Activated CD8-positive, alpha-beta memory T cell treated with anti-CD3 and anti-CD28 coated beads for 36 hours (primary cell): ENCODE measurements around the gene CHIT1. TPM values are rescaled to one million over a fixed set of nuclear protein-coding genes. Genes with fewer than 3 reads are reported as not detected.

Source experiments
- CTCF ChIA-PET: fragments of 350-600 bp; sonication (Branson Sonifier 250); formaldehyde crosslinking; loops from one replicate; lab custom pipeline; 2021; ENCODE audit warnings: antibody characterized with exemption; lab: Charles Lee
- POLR2A ChIA-PET: fragments of 350-600 bp; sonication (Branson Sonifier 250); formaldehyde crosslinking; loops from one replicate; lab custom pipeline; 2021; ENCODE audit warnings: antibody characterized with exemption; lab: Charles Lee
- total RNA-seq, 2 experiments: library from RNA; stranded (reverse); gene quantifications; one replicate each; pipeline ENCODE4 v1.2.3, GENCODE V29; 2021

CHIT1 gene
- total RNA-seq, 2 experiments from 2014 or later: 0.06 TPM; not detected in 1

- CTCF ChIA-PET: no interaction called here
- POLR2A ChIA-PET: no interaction called here
Observed at GRCh38 chr1:203228670-203229069, 803 bp downstream of the CHIT1 start.

DNA sequence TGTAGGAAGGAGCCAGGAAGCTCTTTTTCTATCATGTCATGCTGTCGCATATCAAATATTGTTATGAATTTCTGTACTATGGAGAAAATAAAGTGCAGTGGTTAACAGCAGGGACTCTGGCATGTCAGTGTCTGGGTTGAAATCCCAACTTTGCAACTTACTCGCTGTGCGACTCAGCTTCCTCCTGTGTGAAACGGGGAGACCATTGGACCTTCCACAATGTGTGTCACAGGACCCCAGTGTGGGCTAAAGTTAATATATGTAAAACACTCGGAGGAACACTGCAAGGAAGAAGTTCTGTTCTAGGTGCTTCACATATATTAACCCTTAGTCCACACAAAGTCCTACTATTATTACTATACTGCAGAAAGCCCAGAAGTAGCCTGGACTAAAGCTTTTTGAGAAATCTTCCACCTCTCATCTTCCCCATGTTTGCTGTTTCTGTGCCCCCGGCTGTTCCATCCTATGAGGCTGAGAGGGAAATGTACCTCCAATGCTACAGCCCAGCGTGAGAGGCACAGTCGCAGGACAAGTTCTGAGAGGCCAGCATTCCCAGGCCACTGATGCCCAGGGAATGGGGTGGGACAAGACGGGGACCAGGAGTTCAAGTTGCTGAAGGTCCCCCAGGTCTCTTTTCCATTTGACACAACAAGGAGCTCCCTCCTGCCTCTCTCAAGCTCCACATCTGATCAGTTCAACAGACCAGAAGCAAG is 1.9 kb downstream of the CHIT1 start:
- ChIA-PET POLR2A (no interaction called here), CTCF (no interaction called here)

GRCh38 chr1:203225071-203225470 is 4.4 kb downstream of the CHIT1 start:
- ChIA-PET CTCF (interaction anchor here (1.4 kb wide), 1 partner anchor 53 kb away, joined by 4 read pairs; no protein-coding TSS in a partner anchor), POLR2A (no interaction called here)

DNA sequence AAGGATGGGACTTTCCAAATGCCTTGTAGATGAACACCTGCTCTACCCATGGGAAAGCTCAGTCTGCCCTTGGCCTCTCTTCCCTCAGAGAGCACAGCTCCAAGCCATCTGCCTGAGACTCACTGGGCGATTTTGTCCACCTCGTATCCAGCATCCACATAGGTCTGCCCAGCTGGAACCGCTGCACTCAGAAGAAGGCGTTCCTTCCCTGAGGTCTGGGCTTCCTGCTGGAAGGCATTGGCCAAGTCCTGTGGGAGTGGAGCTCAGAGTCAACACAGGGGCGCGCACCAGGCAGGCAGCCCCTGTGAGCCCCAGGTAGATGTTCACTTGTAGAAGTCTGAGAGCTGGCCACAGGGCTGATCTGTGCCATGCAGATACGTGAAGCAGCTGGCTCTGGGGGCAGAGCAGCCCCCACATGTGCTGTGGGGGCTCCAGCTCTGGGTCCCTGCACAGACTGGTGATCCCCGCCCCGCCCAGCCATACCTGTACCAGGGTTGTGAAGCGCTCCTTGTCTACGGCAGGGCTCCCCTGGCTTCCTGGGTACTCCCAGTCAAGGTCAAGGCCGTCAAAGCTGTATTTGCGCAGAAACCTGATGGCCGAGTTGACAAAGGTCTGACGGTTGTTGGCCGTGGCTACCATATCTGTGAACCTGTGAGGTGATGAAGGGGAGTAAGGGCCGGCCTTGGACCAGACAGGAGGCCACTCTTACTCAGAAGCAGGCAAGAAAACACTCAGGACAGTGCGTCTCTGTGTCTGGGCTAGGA is 6.3 kb downstream of the CHIT1 start:
- ChIA-PET POLR2A (no interaction called here), CTCF (interaction anchor here (0.5 kb wide), 1 partner anchor 878 kb away, joined by 3 read pairs; no protein-coding TSS in a partner anchor)

GRCh38 chr1:203219934-203220333 is 9.5 kb downstream of the CHIT1 start:
- POLR2A ChIA-PET: no interaction called here
- CTCF ChIA-PET: interaction anchor here (0.5 kb wide), 1 partner anchor 418 kb away, joined by 5 read pairs; no protein-coding TSS in a partner anchor

DNA sequence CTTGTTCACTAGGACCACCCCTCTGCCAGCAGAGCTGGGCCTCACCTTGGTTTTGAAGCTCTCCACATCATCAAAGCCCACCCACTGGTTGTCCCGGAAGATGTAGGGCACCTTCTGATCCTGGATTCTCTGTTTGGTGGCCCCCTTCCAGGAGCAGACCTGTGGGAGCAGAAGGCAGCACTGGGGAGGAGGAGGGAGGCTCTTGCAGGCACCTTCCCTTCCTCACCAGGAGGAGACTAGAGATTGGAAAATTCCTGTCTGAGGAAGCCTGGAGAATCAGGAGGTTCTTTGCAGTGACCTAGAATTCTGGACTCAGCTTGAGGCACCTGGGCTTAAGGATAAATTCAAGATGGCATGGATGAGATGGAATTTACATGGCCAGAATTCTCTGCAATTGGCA is 10.3 kb downstream of the CHIT1 start:
- POLR2A ChIA-PET: no interaction called here
- CTCF ChIA-PET: interaction anchor here (2.1 to 2.5 kb wide), 2 partner anchors 49 to 180 kb away, joined by 7 to 9 read pairs; no protein-coding TSS in a partner anchor

- ChIA-PET POLR2A (no interaction called here), CTCF (interaction anchor here (2.1 to 2.7 kb wide), 3 partner anchors 14 to 178 kb away, joined by 7 to 9 read pairs (median 9); no protein-coding TSS in a partner anchor)
Observed at GRCh38 chr1:203217668-203218067, 11.8 kb downstream of the CHIT1 start.

DNA sequence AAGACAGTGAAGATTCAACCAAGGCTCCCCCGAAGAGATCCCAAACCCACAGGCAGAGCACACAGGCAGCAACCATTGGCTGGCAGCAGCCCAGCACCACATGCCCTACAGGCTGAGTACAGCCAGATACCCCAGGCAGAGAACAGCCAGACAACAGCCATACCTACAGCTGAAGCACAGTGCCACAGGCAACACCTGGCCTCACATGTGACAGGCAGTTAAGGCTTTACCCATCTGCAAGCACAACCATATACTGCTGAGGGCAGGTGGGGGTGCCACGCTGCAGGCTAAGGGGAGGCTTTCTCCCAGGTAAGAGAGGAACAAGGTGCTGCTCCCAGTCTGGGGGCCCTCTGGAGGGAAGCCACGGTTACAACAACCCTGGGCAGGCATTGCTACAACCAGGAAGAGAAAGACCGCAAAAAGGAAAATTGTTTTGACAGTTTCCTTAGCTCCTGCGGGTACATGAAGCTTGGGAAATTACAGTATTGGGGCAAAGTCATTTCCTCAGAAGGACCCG is 12.3 kb downstream of the CHIT1 start:
- CTCF ChIA-PET: interaction anchor here (1.0 to 2.7 kb wide), 5 partner anchors 13 to 189 kb away, joined by 3 to 9 read pairs (median 7); no protein-coding TSS in a partner anchor
- POLR2A ChIA-PET: no interaction called here

GRCh38 chr1:203216274-203217138 is 13.0 kb downstream of the CHIT1 start:
- ChIA-PET CTCF (interaction anchor here (0.6 to 3.2 kb wide), 15 partner anchors 9 to 203 kb away, joined by 3 to 34 read pairs (median 3); no protein-coding TSS in a partner anchor), POLR2A (no interaction called here)

- ChIA-PET CTCF (interaction anchor here (0.8 to 3.2 kb wide), 10 partner anchors 8 to 188 kb away, joined by 3 to 34 read pairs (median 4); no protein-coding TSS in a partner anchor), POLR2A (no interaction called here)
Observed at GRCh38 chr1:203215573-203215972, 13.9 kb downstream of the CHIT1 start.

DNA sequence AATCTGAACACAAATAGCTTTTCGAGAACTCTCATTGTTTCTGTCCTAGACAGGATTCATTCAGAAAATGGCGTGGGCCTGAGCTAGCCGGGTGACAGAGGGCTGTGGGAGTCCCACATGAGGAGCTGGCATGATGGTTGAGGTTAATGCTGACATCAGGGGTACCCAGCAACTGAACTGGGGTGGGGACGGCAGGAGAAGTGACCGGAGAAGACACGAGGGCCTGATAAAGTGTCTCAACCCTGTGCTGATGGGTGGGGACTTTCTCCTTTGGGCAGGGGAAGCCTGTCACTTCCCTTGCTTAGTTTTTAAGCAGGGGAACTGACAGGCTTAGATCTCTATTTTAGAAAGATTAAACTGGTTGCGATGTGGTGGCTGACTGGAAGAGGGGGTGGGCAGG is 14.6 kb downstream of the CHIT1 start:
- ChIA-PET CTCF (interaction anchor here (1.1 to 3.2 kb wide), 2 partner anchors 172 to 175 kb away, joined by 3 to 34 read pairs; no protein-coding TSS in a partner anchor), POLR2A (no interaction called here)

DNA sequence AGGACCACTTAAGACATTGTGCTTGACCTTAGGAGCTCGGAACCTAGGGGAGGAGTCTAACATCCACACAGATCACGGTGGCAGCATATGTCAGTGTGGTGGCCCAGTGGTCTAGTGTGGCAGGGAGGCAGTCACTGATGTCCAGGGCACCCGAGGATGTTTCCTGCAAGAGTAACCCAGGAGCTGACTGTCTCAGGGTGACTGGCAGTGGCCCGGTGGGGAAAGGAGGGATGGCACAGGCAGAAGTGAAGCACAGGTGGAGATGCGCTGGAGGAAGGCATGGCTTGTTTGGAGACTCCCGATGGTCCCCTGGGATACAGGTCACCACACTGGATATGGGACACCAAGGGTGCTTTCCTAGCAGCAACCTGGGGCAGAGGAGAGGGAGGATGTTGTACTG is 16.3 kb downstream of the CHIT1 start:
- POLR2A ChIA-PET: no interaction called here
- CTCF ChIA-PET: no interaction called here

DNA sequence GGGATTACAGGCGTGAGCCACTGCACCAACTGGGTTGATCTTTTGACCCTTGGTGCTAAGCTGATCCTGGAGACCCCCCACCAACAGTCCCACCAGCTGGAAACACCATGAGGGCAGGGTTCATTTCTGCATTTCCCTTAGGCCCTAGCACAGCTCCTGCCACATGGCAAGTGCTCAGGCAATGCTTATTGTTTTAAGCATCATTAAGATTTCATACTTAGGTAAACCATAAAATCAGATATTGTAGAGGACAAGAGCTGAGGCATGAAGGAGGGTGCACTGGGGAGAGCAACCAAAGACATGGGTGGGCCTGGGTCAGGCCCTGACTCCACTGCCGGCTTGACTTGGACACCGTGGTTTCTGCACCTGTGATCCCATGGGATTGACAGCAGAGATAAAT is 17.7 kb downstream of the CHIT1 start:
- POLR2A ChIA-PET: no interaction called here
- CTCF ChIA-PET: interaction anchor here (1.5 kb wide), 1 partner anchor 172 kb away, joined by 6 read pairs; no protein-coding TSS in a partner anchor

DNA sequence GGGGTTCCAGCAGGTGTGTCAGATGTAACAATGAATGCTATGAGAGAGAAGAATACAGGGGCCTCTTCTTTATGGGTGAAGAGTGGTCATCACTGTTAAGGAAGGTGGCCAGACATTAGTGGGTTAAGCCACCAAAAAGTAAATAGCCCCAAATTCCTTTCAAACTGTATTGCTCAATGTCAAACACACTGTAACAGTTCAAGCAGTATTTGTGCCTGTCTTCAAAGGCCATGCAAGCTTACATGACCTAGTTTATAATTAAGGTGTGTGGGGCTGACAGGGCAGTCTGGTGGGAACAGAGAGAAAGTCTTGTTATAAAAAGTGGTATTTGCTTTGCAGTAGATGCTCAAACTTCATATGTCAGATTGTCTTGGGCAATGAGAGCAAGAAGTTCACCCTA is 18.5 kb downstream of the CHIT1 start:
- ChIA-PET POLR2A (no interaction called here), CTCF (interaction anchor here (1.5 kb wide), 1 partner anchor 171 kb away, joined by 6 read pairs; no protein-coding TSS in a partner anchor)

DNA sequence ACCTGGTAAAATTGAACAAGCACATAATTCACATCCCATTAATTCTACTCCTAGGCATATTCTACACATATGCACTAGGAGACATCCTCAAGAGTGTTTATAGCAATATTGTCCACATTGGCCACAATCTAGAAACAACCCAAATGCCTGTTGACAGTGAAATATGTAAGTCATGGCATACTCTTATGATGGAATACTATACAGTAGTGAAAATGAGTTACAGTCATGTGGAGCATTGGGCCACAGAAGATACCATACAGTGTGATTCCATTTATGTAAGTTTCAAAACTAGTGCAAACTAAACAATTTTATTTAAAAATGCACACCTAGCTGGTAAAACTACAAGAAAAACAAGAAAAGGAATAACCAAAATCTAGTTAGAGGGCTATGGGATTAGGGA is 19.1 kb downstream of the CHIT1 start:
- ChIA-PET POLR2A (no interaction called here), CTCF (interaction anchor here (1.5 kb wide), 1 partner anchor 171 kb away, joined by 6 read pairs; no protein-coding TSS in a partner anchor)

DNA sequence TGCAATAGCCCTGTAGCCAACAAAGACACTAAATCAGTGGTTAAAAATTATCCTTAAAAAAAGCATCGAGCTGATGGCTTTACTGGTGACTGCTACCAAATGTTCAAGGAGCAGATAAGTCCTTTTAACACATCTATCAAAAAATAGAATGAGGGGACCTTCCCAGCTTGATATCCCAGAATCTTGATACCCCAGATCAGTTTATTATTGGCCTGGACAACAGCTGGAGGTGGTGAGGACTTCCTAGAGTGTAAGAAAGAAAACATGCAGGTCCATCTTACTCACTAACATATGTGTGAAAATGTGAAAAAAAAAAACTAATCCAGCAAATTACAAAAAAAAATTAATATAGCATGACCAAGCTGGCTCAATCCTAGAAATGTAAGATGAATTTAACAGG is 21.3 kb downstream of the CHIT1 start:
- ChIA-PET CTCF (interaction anchor here (1.1 kb wide), 1 partner anchor 8 kb away, joined by 4 read pairs; no protein-coding TSS in a partner anchor), POLR2A (no interaction called here)

- CTCF ChIA-PET: interaction anchor here (1.1 kb wide), 1 partner anchor 8 kb away, joined by 4 read pairs; no protein-coding TSS in a partner anchor
- POLR2A ChIA-PET: no interaction called here
Observed at GRCh38 chr1:203207751-203208150, 21.7 kb downstream of the CHIT1 start.

DNA sequence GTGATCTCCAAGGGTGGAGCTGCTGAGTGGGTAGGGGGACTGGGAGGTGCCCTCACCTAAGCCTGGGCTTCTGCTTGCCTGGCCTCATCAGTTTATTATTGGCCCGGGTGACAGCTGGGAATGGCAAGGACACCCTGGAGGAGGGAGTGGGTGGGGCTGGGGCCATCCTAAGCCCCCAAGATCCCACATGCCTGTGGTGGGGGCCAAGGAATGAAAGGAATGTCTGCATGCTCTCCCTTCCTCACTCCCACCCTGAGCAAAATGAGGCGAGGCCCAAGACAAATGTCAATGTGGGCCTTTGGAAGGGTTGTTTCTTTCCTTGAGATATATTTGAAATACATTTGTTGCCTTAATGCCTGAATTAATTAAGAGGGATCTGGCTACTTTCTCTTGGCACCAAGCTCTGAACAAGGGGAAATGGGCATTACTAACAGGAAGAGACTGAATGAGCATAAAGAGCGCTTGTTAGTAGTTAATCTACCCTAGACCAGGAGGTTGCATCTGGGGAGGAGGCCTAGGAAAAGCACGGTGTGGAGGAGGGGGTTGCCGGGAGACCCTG is 23.3 kb downstream of the CHIT1 start:
- ChIA-PET CTCF (no interaction called here), POLR2A (no interaction called here)
